CD4-positive, alpha-beta T cell treated with Interferon alpha-2 for 1 hour (primary cell): ENCODE data around the gene NAE1.
"Not testable (repeated sequence)": the region's sequence is repeated elsewhere in the genome, so short reads cannot be mapped to it uniquely, and the experiment has no call there.

ENCODE experiments used
- DNase-seq, 2 donors: peaks; one replicate each; pipeline ENCODE4 v3.0.0-alpha.2; 2020 to 2022

NAE1 gene

DNA sequence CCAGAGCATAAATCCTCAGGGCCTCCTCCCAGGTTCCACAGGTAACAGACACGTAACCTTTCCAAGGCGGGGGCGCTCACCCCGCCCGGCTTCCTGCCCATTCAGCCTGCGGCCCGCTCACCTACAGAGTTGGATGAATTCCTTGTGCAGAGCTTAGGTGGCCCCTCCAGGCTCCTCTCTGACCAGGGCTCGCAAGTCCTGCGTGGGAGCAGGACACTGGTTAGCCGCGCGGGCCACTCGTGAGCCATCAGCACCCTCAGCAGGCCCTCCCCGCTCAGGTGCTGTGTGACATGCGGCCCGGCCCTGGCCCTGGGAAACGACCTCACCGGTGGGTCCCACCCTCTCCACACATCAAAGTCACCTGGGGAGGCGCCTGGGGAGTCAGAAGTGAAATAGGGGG lies 29.9 kb downstream of the NAE1 start:
- DNase-seq, result no peak

- no peak for DNase-seq
Observed at GRCh38 chr16:66798161-66798560, 32.6 kb downstream of the NAE1 start.

DNA sequence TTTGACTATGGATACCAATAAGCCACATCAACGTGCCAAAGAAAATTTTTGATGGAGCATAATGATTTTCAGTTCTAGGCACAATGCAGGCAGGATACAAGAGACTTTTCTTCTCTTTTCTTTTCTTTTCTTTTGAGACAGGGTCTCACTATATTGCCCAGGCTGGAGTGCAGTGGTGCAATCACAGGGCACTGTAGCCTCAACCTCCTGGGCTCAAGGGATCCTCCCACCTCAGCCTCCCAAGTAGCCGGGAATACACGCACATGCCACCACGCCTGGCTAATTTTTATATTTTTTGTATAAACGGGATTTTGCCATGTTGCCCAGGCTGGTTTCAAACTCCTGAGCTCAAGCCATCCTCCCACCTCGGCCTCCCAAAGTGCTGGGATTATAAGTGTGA lies 36.8 kb downstream of the NAE1 start:
- not testable (repeated sequence) for DNase-seq

GRCh38 chr16:66790130-66790733 lies 40.5 kb downstream of the NAE1 start:
- DNase-seq, result no peak

DNA sequence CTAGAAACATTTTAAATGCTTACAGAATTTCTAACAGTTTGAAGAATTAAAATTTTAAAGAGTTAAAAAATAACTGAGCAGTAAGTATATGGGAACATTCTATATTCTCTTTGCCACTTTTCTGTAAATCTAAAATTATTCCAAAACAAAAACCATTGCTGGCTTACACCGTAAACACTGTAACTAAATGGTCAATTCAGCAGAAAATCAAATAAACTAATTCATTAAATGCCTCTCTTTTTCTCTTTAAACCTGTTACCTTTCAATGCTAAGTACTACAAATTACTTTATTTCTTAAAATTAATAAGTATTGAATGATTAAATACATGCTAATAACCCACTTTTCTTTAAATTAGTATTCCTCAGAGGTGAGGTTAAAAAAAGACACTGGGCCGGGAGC lies 43.3 kb downstream of the NAE1 start:
- DNase-seq, result no peak

- no peak for DNase-seq
Observed at GRCh38 chr16:66786551-66786950, 44.2 kb downstream of the NAE1 start.

DNA sequence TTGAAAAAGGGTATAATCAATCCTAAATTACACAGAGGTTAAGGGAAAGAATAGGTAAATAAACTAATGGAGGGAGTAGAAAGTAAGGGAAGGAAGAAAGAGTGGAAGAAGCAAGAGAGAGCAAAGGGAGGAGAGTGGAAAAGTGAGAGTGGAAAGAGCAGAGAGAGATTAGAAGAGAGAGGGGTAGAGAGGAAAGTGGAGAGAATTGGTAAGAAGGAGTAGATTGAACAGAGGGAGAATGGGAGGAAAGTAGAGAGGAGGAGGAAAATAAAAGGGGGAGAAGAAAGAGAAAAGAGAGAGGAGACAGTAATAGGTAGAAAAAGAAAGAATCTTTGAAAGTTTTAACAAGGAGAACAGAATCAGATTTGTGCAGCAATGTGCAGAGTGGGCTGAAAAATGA lies 54.3 kb downstream of the NAE1 start:
- DNase-seq, result no peak

DNA sequence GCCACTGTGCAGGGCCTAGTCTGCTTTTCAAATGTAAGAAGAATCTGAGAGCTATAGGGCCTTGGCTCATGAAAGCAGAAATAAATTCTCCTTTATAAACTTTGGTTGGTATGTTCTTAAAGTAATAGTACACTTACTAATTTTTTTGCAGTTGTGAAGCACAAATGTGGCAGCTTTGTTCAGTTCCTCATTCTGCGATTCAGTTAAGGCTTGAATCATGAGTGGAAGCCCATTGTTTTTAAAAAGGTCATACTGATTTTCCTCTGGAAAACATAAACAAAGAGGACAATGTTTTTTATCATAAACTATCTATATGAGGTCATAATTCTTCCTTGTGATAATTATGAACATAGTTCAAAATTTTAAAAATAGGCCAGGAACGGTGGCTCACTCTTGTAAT lies 55.8 kb downstream of the NAE1 start:
- DNase-seq, result no peak

DNA sequence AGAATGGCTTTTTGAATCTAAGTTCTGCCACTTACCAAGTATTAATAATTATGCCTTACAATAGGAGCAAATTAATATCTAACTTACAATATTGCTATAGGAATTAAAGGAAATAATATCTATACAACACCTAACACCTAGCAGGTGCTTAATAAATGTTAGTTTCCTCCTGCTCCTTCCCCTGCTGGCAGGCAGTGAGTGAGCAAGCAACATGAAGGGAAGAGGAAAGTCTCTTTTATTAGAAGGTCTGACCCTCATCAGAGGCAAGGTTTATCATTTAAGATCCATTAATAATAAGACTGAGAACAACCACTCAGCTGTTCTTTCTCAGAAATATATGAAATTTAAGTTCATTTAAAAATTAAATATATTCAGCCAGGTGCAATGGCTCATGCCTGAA lies 72.7 kb downstream of the NAE1 start:
- DNase-seq, result no peak

DNA sequence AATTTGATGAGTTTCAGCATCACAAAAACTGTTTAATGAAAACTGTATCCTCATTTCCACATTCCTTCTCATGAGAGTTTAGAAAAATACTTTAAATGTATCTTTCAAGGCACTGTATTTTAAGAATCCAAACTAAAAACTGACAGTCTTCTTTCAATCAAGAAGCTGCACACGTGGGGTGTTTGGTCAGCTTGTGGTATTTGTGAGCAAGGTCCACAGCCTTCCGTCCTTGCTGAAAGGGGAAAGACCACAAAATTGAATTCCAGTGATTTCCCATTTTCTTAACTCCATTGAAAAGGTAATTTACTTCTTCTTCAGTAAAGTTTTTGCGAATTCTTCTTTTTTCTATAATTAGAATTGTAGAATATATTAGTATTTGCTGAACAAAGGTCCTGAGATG lies 76.0 kb downstream of the NAE1 start:
- no peak for DNase-seq

DNA sequence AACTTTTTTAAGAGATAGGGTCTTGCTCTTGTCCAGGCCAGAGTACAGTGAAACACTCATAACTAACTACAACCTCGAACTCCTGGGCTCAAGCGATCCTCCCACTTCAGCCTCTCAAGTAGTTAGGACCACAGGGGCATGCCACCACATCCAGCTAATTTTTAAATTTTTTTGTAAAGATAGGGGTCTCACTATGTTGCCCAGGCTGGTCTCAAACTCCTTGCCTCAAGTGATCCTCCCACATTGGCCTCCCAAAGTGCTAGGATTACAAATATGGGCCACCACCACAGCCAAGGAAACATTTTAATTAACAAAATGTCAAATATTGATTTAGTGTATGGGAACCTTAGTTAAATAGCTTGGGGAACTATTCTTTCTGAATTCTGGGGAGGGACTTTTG lies 76.6 kb downstream of the NAE1 start:
- no peak for DNase-seq

- DNase-seq, result no peak
Observed at GRCh38 chr16:66752958-66753357, 77.8 kb downstream of the NAE1 start.
